IMR-90 (cell line): ENCODE measurements around the gene HIVEP3. TPM values are rescaled to one million over a fixed set of nuclear protein-coding genes. Genes with fewer than 3 reads are reported as not detected.

Source experiments
- ATAC-seq: fragments of 200-7000 bp; cut with Tn5 transposase; 2 replicates; pipeline ENCODE4 v1.9.1; 2020; ENCODE audit warnings: low read depth, mild to moderate bottlenecking, moderate library complexity
- BruUV-seq: library from RNA; stranded (reverse); fragments of 400-500 nt; replicated peaks from 2 replicates; lab custom pipeline; 2021; lab: Mats Ljungman, UMichigan
- CTCF ChIA-PET: fragments of 300-600 bp; formaldehyde crosslinking; extraction: SDS; loops from one replicate; lab custom pipeline; 2021; ENCODE audit warnings: antibody characterized with exemption; lab: Yijun Ruan, JAX
- POLR2A ChIA-PET: fragments of 300-600 bp; sonication (Branson Sonifier 250); formaldehyde crosslinking; loops from one replicate; lab custom pipeline; 2022; ENCODE audit warnings: antibody characterized with exemption; ENCODE audit not compliant: unreplicated experiment; lab: Charles Lee
- DNase-seq: peaks from one replicate; pipeline ENCODE4 v3.0.0; 2013
- H2AFZ ChIP-seq: replicated peaks from 2 replicates; pipeline ENCODE3; 2013; ENCODE audit warnings: low read length, mild to moderate bottlenecking; ENCODE audit not compliant: poor library complexity
- H2AK5ac ChIP-seq: 2 replicates; pipeline ENCODE4 v1.6.1; 2013; ENCODE audit warnings: low read depth, low read length, inconsistent platforms
- H2AK9ac ChIP-seq: replicated peaks from 2 replicates; pipeline ENCODE3; 2013; ENCODE audit warnings: mild to moderate bottlenecking, low read depth, low read length, moderate library complexity; ENCODE audit not compliant: poor library complexity
- H2BK120ac ChIP-seq: 2 replicates; pipeline ENCODE4 v1.6.1; 2013; ENCODE audit warnings: low read depth, low read length, inconsistent platforms
- H2BK15ac ChIP-seq: 3 replicates; pipeline ENCODE4 v1.6.1; 2013; ENCODE audit warnings: low read depth, low read length, inconsistent platforms
- H2BK20ac ChIP-seq: 2 replicates; pipeline ENCODE4 v1.6.1; 2013; ENCODE audit warnings: low read depth, mild to moderate bottlenecking, inconsistent platforms, low read length, moderate library complexity
- H2BK5ac ChIP-seq: 2 replicates; pipeline ENCODE4 v1.6.1; 2013; ENCODE audit warnings: mild to moderate bottlenecking, low read depth, low read length, inconsistent platforms; ENCODE audit not compliant: poor library complexity, severe bottlenecking
- H3K14ac ChIP-seq: replicated peaks from 2 replicates; pipeline ENCODE4 v1.6.1; 2013; ENCODE audit warnings: low read depth, low read length, inconsistent platforms
- H3K18ac ChIP-seq: 2 replicates; pipeline ENCODE4 v1.6.1; 2013; ENCODE audit warnings: low read depth, low read length, control low read depth
- H3K23ac ChIP-seq: 2 replicates; pipeline ENCODE4 v1.6.1; 2013; ENCODE audit warnings: low read depth, low read length, inconsistent platforms
- H3K27ac ChIP-seq: 2 replicates; pipeline ENCODE4 v1.5.1; 2013; ENCODE audit warnings: mild to moderate bottlenecking, control low read depth, low read length; ENCODE audit not compliant: insufficient read depth
- H3K27me3 ChIP-seq: 2 replicates; pipeline ENCODE4 v1.6.1; 2013; ENCODE audit warnings: low read length; ENCODE audit not compliant: control insufficient read depth, insufficient read depth
- H3K36me3 ChIP-seq: 2 replicates; pipeline ENCODE4 v1.6.1; 2013; ENCODE audit warnings: low read length, mixed read lengths; ENCODE audit not compliant: control insufficient read depth, insufficient read depth
- H3K4ac ChIP-seq: 2 replicates; pipeline ENCODE4 v1.6.1; 2013; ENCODE audit warnings: low read depth, low read length, inconsistent platforms
- H3K4me1 ChIP-seq: 2 replicates; pipeline ENCODE4 v1.6.1; 2013; ENCODE audit warnings: low read length, mixed read lengths; ENCODE audit not compliant: control insufficient read depth, insufficient read depth
- H3K4me2 ChIP-seq: 2 replicates; pipeline ENCODE4 v1.6.1; 2013; ENCODE audit warnings: low read depth, mild to moderate bottlenecking, control low read depth, low read length, moderate library complexity
- H3K4me3 ChIP-seq: 2 replicates; pipeline ENCODE4 v1.5.1; 2013; ENCODE audit warnings: low read depth, mild to moderate bottlenecking, control low read depth, low read length, moderate library complexity; ENCODE audit not compliant: insufficient read depth
- H3K56ac ChIP-seq: 2 replicates; pipeline ENCODE4 v1.6.1; 2013; ENCODE audit warnings: low read length, inconsistent platforms; ENCODE audit not compliant: insufficient read depth; ENCODE audit errors: extremely low read depth
- H3K79me1 ChIP-seq, 2 experiments: 2 replicates each; pipeline ENCODE4 v1.6.1; 2013; ENCODE audit warnings: low read length in 2 of 2, inconsistent platforms in 1 of 2, low read depth in 1 of 2
- H3K9ac ChIP-seq: 2 replicates; pipeline ENCODE4 v1.6.1; 2013; ENCODE audit warnings: low read depth, low read length, control low read depth
- H3K9me1 ChIP-seq: 2 replicates; pipeline ENCODE4 v1.6.1; 2013; ENCODE audit warnings: low read length, inconsistent platforms; ENCODE audit not compliant: insufficient read depth
- H3K9me3 ChIP-seq: 2 replicates; pipeline ENCODE4 v1.6.1; 2013; ENCODE audit warnings: low read length; ENCODE audit not compliant: control insufficient read depth, insufficient read depth
- H4K20me1 ChIP-seq: 2 replicates; pipeline ENCODE4 v1.6.1; 2013; ENCODE audit warnings: low read length, inconsistent platforms; ENCODE audit not compliant: insufficient read depth
- H4K5ac ChIP-seq: 2 replicates; pipeline ENCODE4 v1.6.1; 2013; ENCODE audit warnings: mild to moderate bottlenecking, low read depth, low read length, control low read depth
- H4K8ac ChIP-seq, 2 experiments: 2 replicates each; pipeline ENCODE4 v1.6.1; 2013; ENCODE audit warnings: low read depth in 2 of 2, low read length in 2 of 2, control low read depth in 1 of 2, inconsistent platforms in 1 of 2
- H4K91ac ChIP-seq: 2 replicates; pipeline ENCODE4 v1.6.1; 2013; ENCODE audit warnings: low read depth, low read length, inconsistent platforms; ENCODE audit not compliant: insufficient read depth
- BHLHE40 ChIP-seq: fragments of 150-350 bp; IDR thresholded peaks from 2 replicates; pipeline ENCODE4 v1.6.1; 2016; ENCODE audit warnings: mild to moderate bottlenecking, low read depth, low read length
- CHD1 ChIP-seq: IDR thresholded peaks from 2 replicates; pipeline ENCODE4 v1.6.1; 2012; ENCODE audit warnings: low read depth, low read length, improper control_type of control experiment
- FOS ChIP-seq: fragments of 150-350 bp; IDR thresholded peaks from 2 replicates; pipeline ENCODE4 v1.6.1; 2016; ENCODE audit warnings: low read depth, low read length
- MAFK ChIP-seq: IDR thresholded peaks from 2 replicates; pipeline ENCODE4 v1.6.1; 2012; ENCODE audit warnings: low read depth, low read length, improper control_type of control experiment
- WGBS, 2 experiments: methylation state at CpG; one replicate each; pipeline versions ENCODE4 v1.1.5 to v1.1.7; 2013; ENCODE audit warnings: missing lambda C conversion rate in 2 of 2; ENCODE audit not compliant: insufficient read length in 1 of 2; ENCODE audit errors: extremely low coverage in 2 of 2; 5-methylcytosine and 5-hydroxymethylcytosine counted together
- dilution Hi-C: fragments of 300-500 bp; cut with HindIII; formaldehyde crosslinking; loops from one replicate; pipeline ENCODE4 v1.14.3; 2018; ENCODE audit warnings: low sequenced_read_pairs; ENCODE audit not compliant: unreplicated experiment
- in situ Hi-C: fragments of 300-500 bp; cut with MboI; formaldehyde crosslinking; loops from 3 replicates; pipeline ENCODE4 v1.14.3; 2019; ENCODE audit warnings: low sequenced_read_pairs, inconsistent platforms, mixed read lengths
- intact Hi-C: fragments of 100-400 bp; cut with micrococcal nuclease; formaldehyde crosslinking; loops from 2 replicates; pipeline ENCODE4 v1.10.0; 2022
- polyA plus RNA-seq, 3 experiments: library from polyadenylated mRNA; depleted of rRNA; stranded (reverse); fragments of >200 nt; gene quantifications; 2 replicates each; pipeline ENCODE4 v1.2.3, GENCODE V29; 2012; ENCODE audit warnings: low replicate concordance in 1 of 3
- total RNA-seq: library from RNA; depleted of rRNA; stranded (reverse); fragments of >200 nt; gene quantifications from 2 replicates; pipeline ENCODE4 v1.2.3, GENCODE V29; 2012
- TF ChIP-seq, protein P1 (sequence below): fragments of 150-350 bp; IDR thresholded peaks from 2 replicates; pipeline ENCODE4 v1.6.1; 2017; ENCODE audit warnings: mild to moderate bottlenecking, antibody characterized with exemption, low read length, low read depth
- TF ChIP-seq, protein P2 (sequence below): fragments of 150-350 bp; IDR thresholded peaks from 2 replicates; pipeline ENCODE4 v1.6.1; 2016; ENCODE audit warnings: low read depth, mild to moderate bottlenecking, low read length, moderate library complexity, borderline replicate concordance
- TF ChIP-seq, protein P3 (sequence below): conservative IDR thresholded peaks from 2 replicates; pipeline ENCODE4 v1.5.1; 2012; ENCODE audit warnings: mild to moderate bottlenecking, low read depth, low read length, improper control_type of control experiment

HIVEP3 gene
- total and polyA plus RNA-seq, 2 of the 4 experiments (the other 2 are of a cell fraction): 1.4 to 4.0 TPM

DNA sequence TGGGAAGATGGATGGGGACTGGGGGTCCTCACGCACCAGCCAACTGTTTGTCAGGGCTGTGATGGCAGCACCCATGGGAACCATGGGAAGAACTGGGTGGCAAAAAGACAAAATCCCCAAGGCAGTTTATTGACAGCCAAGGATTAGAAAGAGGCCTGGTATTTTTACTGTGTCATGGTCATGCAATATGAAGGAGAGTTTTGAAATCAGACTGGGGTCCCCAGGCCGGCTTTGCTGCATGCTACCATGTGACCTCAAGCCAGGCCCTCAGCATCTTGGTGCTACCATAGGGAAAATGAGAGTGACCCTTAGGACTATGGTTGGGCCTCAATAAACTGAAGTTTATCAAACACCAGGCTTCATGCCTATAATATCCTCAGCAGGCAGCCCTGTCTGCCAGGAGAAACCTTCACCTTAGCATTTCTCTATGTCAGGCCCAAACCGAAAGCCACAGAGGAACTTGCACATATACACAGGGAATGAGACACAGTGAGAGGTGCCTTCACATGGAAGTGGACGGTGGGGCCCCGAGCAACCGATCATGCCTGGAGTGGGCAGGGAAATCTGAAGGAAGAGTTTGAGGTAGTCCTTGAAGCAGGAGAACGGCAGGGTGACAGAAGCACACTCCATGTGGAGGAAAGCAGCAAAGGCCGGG lies 203.2 kb downstream of the HIVEP3 start:
- Histone ChIP-seq H3K4ac (peak overlapping the region; percentile 40; the same call in 1 of the 2 replicates), H2BK120ac (no peak overlapping the region; the same call in 1 of the 2 replicates), H2AK9ac (no peak overlapping the region), H2BK20ac (peak overlapping the region; percentile 33), H3K18ac (no peak overlapping the region), H3K4me3 (no peak overlapping the region), H3K4me2 (no peak overlapping the region), H4K20me1 (no peaks in the 10 kb centered on the region), H3K36me3 (no peaks in the 10 kb centered on the region), H2AK5ac (peak overlapping the region; percentile 51), H2AFZ (no peak overlapping the region), H3K14ac (no peak overlapping the region), H3K23ac (no peak overlapping the region), H3K56ac (no peak overlapping the region), H2BK15ac (no peak overlapping the region), H3K27ac (no peak overlapping the region), H4K5ac (no peak overlapping the region), H2BK5ac (no peak overlapping the region), H3K9ac (no peak overlapping the region), H4K91ac (no peak overlapping the region), H3K27me3 (no peaks in the 10 kb centered on the region), H3K4me1 (peaks cover 20% of the 10 kb centered on the region), H3K79me1 (no peaks in the 10 kb centered on the region), H3K9me3 (no peaks in the 10 kb centered on the region), H3K9me1 (peaks cover 5% of the 10 kb centered on the region; the same call in 1 of the 2 replicates), H4K8ac (no peak overlapping the region; a peak in 1 of 4 replicates)
- no peak for DNase-seq
- in situ Hi-C loops: no loop called here
- ATAC-seq: no peak
- CTCF ChIA-PET: no interaction called here
- dilution Hi-C loops: no loop called here
- TF ChIP-seq, protein P1, sequence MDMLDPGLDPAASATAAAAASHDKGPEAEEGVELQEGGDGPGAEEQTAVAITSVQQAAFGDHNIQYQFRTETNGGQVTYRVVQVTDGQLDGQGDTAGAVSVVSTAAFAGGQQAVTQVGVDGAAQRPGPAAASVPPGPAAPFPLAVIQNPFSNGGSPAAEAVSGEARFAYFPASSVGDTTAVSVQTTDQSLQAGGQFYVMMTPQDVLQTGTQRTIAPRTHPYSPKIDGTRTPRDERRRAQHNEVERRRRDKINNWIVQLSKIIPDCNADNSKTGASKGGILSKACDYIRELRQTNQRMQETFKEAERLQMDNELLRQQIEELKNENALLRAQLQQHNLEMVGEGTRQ: no peak
- TF ChIP-seq BHLHE40 (no peak), MAFK (no peak), FOS (no peak), CHD1 (no peak)
- TF ChIP-seq, protein P2, sequence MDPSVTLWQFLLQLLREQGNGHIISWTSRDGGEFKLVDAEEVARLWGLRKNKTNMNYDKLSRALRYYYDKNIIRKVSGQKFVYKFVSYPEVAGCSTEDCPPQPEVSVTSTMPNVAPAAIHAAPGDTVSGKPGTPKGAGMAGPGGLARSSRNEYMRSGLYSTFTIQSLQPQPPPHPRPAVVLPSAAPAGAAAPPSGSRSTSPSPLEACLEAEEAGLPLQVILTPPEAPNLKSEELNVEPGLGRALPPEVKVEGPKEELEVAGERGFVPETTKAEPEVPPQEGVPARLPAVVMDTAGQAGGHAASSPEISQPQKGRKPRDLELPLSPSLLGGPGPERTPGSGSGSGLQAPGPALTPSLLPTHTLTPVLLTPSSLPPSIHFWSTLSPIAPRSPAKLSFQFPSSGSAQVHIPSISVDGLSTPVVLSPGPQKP: no peak
- TF ChIP-seq, protein P3, sequence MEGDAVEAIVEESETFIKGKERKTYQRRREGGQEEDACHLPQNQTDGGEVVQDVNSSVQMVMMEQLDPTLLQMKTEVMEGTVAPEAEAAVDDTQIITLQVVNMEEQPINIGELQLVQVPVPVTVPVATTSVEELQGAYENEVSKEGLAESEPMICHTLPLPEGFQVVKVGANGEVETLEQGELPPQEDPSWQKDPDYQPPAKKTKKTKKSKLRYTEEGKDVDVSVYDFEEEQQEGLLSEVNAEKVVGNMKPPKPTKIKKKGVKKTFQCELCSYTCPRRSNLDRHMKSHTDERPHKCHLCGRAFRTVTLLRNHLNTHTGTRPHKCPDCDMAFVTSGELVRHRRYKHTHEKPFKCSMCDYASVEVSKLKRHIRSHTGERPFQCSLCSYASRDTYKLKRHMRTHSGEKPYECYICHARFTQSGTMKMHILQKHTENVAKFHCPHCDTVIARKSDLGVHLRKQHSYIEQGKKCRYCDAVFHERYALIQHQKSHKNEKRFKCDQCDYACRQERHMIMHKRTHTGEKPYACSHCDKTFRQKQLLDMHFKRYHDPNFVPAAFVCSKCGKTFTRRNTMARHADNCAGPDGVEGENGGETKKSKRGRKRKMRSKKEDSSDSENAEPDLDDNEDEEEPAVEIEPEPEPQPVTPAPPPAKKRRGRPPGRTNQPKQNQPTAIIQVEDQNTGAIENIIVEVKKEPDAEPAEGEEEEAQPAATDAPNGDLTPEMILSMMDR: no peak
- POLR2A ChIA-PET: no interaction called here
- intact Hi-C loops: no loop called here
- no CpG with 5 or more reads among the region's 8 CpGs for WGBS, 2 experiments
- BruUV-seq: no TSS peak
